RWPE2 (cell line): Measurements from ENCODE around the gene CAMK2B.

Experiments
- ATAC-seq: fragments of 200-7000 bp; cut with Tn5 transposase; 3 replicates; pipeline ENCODE4 v1.9.1; 2021; ENCODE audit warnings: low read depth
- DNase-seq: peaks from one replicate; pipeline ENCODE4 v3.0.0-alpha.2; 2020; ENCODE audit warnings: low spot score
- H3K27ac ChIP-seq: fragments of 450-650 bp; 2 replicates; pipeline ENCODE4 v1.5.1; 2017; ENCODE audit warnings: mild to moderate bottlenecking; ENCODE audit not compliant: poor library complexity, severe bottlenecking
- H3K27me3 ChIP-seq: fragments of 250-450 bp; sonication (Bioruptor Pico); 2 replicates; pipeline ENCODE4 v1.5.1; 2021; ENCODE audit warnings: mild to moderate bottlenecking, moderate library complexity; ENCODE audit not compliant: insufficient read depth, poor library complexity, severe bottlenecking
- H3K36me3 ChIP-seq: fragments of 250-450 bp; sonication (Bioruptor Pico); 2 replicates; pipeline ENCODE4 v1.5.1; 2020; ENCODE audit warnings: low read depth, mild to moderate bottlenecking, moderate library complexity
- H3K4me1 ChIP-seq: fragments of 250-450 bp; sonication (Bioruptor Pico); 2 replicates; pipeline ENCODE4 v1.5.1; 2021; ENCODE audit warnings: mild to moderate bottlenecking, moderate library complexity; ENCODE audit not compliant: insufficient read depth, poor library complexity, severe bottlenecking
- H3K4me3 ChIP-seq: fragments of 250-450 bp; sonication (Bioruptor Pico); 2 replicates; pipeline ENCODE4 v1.5.1; 2021; ENCODE audit warnings: mild to moderate bottlenecking, moderate library complexity; ENCODE audit not compliant: severe bottlenecking
- H3K9me3 ChIP-seq: fragments of 250-450 bp; sonication (Bioruptor Pico); 2 replicates; pipeline ENCODE4 v1.5.1; 2021; ENCODE audit warnings: mild to moderate bottlenecking, moderate library complexity; ENCODE audit not compliant: severe bottlenecking
- CTCF ChIP-seq: fragments of 450-650 bp; IDR thresholded peaks from one replicate; pipeline ENCODE4 v1.5.1; 2017; ENCODE audit warnings: mild to moderate bottlenecking, moderate library complexity; ENCODE audit not compliant: poor library complexity, severe bottlenecking

Gene CAMK2B

DNA sequence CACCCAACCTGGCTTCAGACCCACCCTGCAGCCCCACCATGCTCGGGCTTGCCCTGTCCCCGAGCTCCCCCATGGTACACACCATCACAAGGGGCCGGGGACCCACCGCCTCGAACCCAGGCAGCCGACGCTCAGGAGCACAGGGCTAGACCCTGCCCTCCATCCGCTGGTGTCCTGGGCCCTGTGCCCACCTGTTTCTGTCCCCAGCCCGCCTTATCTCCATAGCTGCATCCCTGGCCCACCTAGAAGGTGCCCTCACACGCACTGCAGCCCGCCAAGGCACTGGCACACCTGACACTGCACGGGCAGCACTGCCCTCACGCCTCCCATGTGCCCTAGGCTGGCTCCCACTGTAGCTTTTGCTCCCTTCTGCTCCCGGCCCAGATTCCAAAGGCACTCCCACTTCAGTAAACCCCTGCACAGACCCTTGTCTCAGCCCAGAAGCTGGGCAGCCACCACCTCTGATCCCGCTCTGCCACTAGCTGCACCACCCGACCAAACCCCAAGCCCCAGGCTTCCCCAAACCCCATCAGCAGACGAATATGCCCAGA, 107.5 kb downstream of the CAMK2B start:
- no peak overlapping the region for H3K4me3 ChIP-seq
- H3K4me1 ChIP-seq: no peaks in the 10 kb centered on the region
- DNase-seq (peak; percentile 34), ATAC-seq (no peak)
- no peaks in the 10 kb centered on the region; the same call in 1 of the 2 replicates for H3K36me3 ChIP-seq
- no peaks in the 10 kb centered on the region for H3K9me3 ChIP-seq
- no peaks in the 10 kb centered on the region for H3K27me3 ChIP-seq
- H3K27ac ChIP-seq: no peak overlapping the region
- no peak for TF ChIP-seq CTCF

DNA sequence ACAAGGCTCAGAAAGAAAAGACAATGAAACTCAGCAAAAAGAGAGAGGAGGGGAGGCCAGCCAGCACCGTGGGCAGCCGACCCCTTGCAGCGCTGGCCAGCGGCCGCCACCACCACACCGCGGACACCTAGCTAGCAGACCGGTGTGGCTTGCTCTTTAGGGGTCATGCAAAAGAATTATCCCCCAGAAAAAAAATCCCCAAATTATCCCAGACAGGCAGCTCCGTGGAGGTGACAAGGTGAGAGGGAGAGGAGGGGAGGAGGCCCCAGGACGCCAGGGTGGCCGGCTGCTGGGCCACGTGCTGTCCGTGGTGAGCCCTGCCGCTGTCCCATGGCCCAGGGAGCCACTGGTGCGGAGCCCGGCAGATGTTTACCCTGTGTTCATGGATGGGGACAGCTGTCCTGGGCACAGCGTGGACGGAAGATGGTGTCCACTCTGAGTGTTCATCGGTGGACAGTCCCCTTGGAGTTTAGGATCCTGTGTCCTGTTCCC, 108.1 kb downstream of the CAMK2B start:
- Histone ChIP-seq H3K36me3 (peaks cover 2% of the 10 kb centered on the region), H3K4me3 (no peak overlapping the region), H3K27me3 (no peaks in the 10 kb centered on the region), H3K9me3 (no peaks in the 10 kb centered on the region), H3K4me1 (no peaks in the 10 kb centered on the region), H3K27ac (no peak overlapping the region)
- ATAC-seq (no peak), DNase-seq (peak; percentile 37)
- TF ChIP-seq CTCF: no peak

GRCh38 chr7:44216521-44217222, 108.7 kb downstream of the CAMK2B start:
- Histone ChIP-seq H3K27ac (no peak overlapping the region), H3K27me3 (no peaks in the 10 kb centered on the region)

DNA sequence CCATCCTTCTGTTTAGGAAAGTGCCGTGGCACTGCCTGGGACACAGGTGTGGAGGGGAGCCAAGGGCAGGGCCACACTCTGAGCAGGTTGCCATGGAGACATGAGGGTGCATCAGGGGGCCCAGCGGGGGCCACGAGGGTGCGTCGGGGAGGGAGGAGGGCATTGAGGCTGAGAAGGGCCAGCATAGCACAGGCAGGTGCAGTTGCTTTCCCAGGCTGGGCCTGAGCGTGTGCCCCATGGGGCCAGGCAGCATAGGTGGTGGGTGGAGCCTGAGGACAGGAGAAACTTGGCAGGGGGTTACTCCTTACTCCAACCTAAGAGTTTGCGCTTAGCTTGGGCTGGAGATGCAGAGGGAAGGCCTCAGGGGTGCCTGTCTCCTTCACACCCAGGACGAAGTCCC, 109.4 kb downstream of the CAMK2B start:
- no peak overlapping the region for H3K27ac ChIP-seq
- peaks cover 13% of the 10 kb centered on the region for H3K36me3 ChIP-seq
- DNase-seq (peak; percentile 28), ATAC-seq (no peak)
- H3K9me3 ChIP-seq: no peaks in the 10 kb centered on the region
- no peak overlapping the region for H3K4me3 ChIP-seq
- TF ChIP-seq CTCF: no peak
- no peaks in the 10 kb centered on the region for H3K4me1 ChIP-seq
- H3K27me3 ChIP-seq: no peaks in the 10 kb centered on the region

More at GRCh38 chr7:44216521-44217222, 108.7 kb downstream of the CAMK2B start:
- no peak for TF ChIP-seq CTCF
- ATAC-seq (no peak; the same call in 2 of the 3 replicates), DNase-seq (peak; percentile 34)
- Histone ChIP-seq H3K4me1 (no peaks in the 10 kb centered on the region), H3K9me3 (no peaks in the 10 kb centered on the region), H3K36me3 (peaks cover 7% of the 10 kb centered on the region), H3K4me3 (no peak overlapping the region)

- no peaks in the 10 kb centered on the region for H3K27me3 ChIP-seq
- H3K4me3 ChIP-seq: no peak overlapping the region
- ATAC-seq (no peak), DNase-seq (peak; percentile 39)
- H3K36me3 ChIP-seq: peaks cover 18% of the 10 kb centered on the region
- no peaks in the 10 kb centered on the region for H3K4me1 ChIP-seq
- H3K9me3 ChIP-seq: no peaks in the 10 kb centered on the region
- H3K27ac ChIP-seq: no peak overlapping the region
- no peak for TF ChIP-seq CTCF
Measured at GRCh38 chr7:44215531-44215930, 109.9 kb downstream of the CAMK2B start.
